Erythroblast (primary cell): ENCODE measurements around the gene DNAJB4.

Experiments
- GATA1 ChIP-seq: IDR thresholded peaks from 2 replicates; pipeline ENCODE4 v1.6.1; 2011; ENCODE audit warnings: low read depth, mild to moderate bottlenecking, control low read depth, low read length, moderate library complexity
- POLR2A ChIP-seq: IDR thresholded peaks from 2 replicates; pipeline ENCODE4 v1.6.1; 2011; ENCODE audit warnings: mild to moderate bottlenecking, low read length

- TF ChIP-seq POLR2A = no peak
- TF ChIP-seq GATA1 = no peak
These were observed 43.3 kb upstream of the DNAJB4 start for GRCh38 chr1:77961392-77961791.
